Peyer's patch (tissue), 4 donors: Measurements from ENCODE around the gene PDGFC.

Experiments used
- CTCF ChIP-seq, 6 experiments: fragments of 450-650 bp in 4 of 6; fragments of 200-600 bp in 2 of 6; sonication (generic) in 1 of 6; IDR thresholded peaks; one replicate each; pipeline ENCODE4 v1.5.1; 2017 to 2019; ENCODE audit warnings: antibody characterized with exemption in 6 of 6, mild to moderate bottlenecking in 3 of 6, moderate library complexity in 1 of 6
- POLR2A ChIP-seq, 2 donors: fragments of 450-650 bp; IDR thresholded peaks; one replicate each; pipeline ENCODE4 v1.5.1; 2017; ENCODE audit warnings: antibody characterized with exemption in 2 of 2, mild to moderate bottlenecking in 2 of 2, moderate library complexity in 2 of 2

GRCh38 chr4:156948133-156948532 lies 23.5 kb downstream of the PDGFC start:
- no peak for TF ChIP-seq CTCF (IDR thresholded peaks at IDR 0.05)
- no peak for TF ChIP-seq POLR2A (IDR thresholded peaks at IDR 0.05)
